GM12873 (cell line): Measurements from ENCODE around the gene MTURN.

Experiments used
- TF ChIP-seq, protein P1 (sequence below): IDR thresholded peaks from 2 replicates; pipeline ENCODE4 v1.5.1; 2012; ENCODE audit warnings: low read depth, mild to moderate bottlenecking, moderate library complexity, low read length, control low read depth; ENCODE audit not compliant: insufficient read depth; ENCODE audit errors: missing control alignments

The MTURN gene

DNA sequence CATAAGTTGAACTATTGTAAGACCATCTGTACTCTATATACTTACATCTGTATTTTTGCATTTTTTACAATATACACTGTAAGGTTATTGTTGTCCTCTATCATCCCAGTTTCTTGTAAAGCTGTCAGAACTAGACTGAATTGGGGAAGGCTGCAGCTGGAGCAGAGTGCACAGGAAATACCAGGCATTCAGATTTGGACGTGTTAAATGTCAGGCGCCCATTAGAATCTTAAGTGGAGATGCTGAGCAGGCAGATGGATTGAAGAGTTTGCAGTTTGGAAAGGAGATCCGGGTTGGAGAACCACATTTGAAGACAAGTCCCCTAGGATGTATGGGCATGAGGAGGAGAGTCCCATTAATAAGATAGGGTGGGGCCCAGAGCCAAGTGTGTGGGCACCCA lies 40.4 kb downstream of the MTURN start:
- TF ChIP-seq, protein P1, sequence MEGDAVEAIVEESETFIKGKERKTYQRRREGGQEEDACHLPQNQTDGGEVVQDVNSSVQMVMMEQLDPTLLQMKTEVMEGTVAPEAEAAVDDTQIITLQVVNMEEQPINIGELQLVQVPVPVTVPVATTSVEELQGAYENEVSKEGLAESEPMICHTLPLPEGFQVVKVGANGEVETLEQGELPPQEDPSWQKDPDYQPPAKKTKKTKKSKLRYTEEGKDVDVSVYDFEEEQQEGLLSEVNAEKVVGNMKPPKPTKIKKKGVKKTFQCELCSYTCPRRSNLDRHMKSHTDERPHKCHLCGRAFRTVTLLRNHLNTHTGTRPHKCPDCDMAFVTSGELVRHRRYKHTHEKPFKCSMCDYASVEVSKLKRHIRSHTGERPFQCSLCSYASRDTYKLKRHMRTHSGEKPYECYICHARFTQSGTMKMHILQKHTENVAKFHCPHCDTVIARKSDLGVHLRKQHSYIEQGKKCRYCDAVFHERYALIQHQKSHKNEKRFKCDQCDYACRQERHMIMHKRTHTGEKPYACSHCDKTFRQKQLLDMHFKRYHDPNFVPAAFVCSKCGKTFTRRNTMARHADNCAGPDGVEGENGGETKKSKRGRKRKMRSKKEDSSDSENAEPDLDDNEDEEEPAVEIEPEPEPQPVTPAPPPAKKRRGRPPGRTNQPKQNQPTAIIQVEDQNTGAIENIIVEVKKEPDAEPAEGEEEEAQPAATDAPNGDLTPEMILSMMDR: no peak

DNA sequence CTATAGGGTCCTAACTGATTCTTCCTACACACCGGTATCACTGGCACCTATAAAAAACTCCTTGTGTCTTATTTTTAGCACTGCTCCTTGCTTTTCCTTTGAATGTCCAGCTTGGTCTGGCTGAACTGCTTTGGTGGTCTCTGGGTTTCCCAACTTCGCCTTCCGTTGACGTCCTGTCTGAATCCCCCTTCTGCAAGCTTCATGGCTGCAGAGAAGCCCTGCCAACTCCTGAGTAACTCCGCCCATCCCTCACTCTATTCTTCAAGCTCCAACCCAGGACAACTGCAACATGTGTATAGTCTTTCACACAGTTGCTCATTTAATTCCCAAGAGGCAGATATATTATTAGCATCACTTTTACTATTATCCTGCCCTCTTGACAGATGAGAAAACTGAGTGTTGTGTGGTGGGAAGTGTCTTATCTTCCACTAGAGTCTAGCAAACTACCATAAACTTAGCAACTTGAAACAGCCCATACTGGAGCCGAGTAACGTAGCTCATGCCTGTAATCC lies 40.9 kb downstream of the MTURN start:
- TF ChIP-seq, protein P1: no peak

DNA sequence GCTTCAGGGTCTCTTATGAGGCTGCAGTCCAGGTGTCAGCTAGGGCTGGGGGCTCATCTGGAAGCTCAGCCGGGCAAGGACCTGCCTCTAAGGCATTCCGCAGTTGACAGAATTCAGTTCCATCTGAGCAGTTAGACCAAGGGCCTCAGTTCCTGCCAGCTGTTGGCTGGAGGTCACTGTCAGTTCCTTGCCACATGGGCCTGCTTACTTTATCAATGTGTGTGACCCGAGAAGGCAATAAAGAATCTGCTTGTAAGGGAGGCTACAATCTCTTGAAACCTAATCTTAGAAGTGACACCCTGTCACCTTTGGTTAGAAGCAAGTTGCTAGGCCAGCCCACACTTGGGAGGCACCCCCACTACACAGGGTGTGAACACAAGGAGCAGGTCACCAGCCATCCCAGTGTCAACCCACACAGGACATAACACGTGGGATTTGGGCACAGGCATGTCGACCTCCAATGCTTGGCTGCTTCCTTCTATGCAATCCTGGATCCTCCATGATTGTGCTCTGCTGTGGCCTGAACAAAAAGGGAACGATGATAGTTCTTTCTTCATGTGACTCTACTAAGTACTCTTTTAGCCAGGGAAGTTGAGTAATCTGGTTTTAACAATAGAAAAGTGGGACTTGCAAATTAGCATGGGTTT lies 41.8 kb downstream of the MTURN start:
- TF ChIP-seq, protein P1: no peak

DNA sequence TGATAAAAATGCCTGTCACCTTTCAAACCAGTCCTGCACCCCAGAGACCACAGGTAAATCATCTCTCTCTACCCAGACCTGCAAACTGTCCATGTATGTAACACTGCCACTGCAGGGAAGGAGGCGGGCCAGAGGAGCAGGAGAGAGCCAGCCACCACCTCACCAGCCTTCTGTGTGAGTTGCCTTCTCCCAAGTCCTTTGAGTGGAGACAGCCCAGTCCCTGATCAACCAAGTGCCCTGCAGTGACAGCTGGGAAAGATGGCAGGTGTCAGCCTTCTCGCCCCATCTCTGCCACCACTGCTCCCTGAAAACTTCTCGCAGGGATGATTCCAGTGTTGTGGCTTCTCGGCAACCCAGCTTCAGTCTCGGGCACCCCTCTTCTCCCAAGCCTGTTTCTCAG lies 42.4 kb downstream of the MTURN start:
- TF ChIP-seq, protein P1: no peak

DNA sequence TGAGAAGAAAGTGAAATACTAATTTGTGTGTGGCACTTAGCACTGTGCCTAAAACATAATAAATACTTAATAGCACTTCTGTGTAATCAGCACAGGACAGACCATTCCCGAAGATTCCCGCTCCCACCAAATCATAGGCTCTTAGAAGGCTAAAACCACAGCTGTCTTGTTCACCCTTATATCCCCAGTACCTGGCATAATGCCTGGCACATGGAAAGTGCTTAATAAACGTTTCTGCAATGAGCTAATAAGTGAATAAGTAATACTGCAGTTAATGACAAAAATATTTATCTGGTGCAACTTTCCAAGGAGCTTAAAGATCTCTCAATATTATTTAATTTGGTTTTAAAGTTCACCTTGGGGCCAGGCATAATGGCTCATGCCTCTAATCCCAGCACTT lies 43.2 kb downstream of the MTURN start:
- TF ChIP-seq, protein P1: no peak

DNA sequence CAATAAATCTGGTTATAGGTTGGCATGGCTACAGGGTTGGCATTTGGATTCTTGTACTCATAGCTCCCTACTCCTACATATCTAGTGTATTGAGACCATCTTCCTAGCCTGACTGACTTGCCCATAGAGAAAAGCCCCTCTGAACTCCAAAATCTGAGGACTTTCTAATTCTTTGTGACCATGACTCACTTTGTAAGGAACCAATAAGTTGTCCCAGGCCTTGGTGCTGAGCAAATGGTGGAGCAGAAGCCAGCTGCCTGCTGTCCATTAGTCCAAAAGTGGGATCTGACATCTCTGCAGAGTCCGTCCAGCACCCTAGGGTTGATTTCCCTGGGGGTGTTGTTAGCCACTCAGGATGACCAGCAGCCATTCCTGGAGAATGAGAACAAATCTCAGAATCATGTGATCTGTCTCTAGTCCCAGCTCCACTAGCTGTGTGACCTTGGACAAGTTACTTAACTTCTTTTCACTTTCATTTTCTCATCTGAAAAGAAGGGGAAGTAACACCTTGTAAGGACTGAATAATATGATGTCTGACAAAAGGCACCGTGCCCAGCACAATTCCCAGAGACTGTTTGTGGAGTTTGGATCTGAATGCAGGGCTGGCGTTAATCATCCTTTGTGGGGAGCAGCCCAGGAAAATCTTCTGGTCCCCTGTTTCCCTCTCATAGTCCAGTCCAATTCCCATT lies 44.1 kb downstream of the MTURN start:
- TF ChIP-seq, protein P1: no peak

DNA sequence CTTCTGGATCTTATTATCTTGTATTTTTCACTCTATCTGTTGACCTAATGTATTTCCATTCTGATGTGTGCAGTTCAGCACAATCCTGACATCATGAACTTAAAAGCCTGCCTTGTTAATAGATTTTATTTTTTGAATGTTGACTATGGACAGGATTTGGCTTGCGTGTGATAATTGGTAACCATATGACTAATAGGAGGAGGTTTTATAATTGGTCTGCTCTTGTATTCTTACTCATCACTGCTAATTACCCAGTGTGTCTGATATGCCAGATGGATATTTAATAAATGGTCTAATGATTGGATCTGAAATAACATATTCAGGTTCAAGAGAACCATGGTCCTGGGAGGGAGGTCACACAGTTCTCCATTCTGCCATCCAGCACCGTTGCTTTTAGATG lies 45.9 kb downstream of the MTURN start:
- TF ChIP-seq, protein P1: no peak
